HG03103 (cell line): ENCODE data around the gene MLPH.

ENCODE experiments used
- ATAC-seq: cut with Tn5 transposase; IDR thresholded peaks from one replicate; pipeline ENCODE4 v1.9.1; 2021; ENCODE audit warnings: low read depth; ENCODE audit not compliant: unreplicated experiment

Gene MLPH

GRCh38 chr2:237486819-237487448, at the start of gene MLPH:
Gene MLPH, plus strand, starts transcription at chr2:237487251. Its CDS starts 6,176 bp downstream, at chr2:237493427.
- no peak for ATAC-seq

- no peak for ATAC-seq
Measured at GRCh38 chr2:237437566-237437965, 49.5 kb upstream of the MLPH start.

- no peak for ATAC-seq
Measured at GRCh38 chr2:237438080-237438940, 48.7 kb upstream of the MLPH start.

- peak; percentile 55 for ATAC-seq
Measured at GRCh38 chr2:237440819-237441281, 46.2 kb upstream of the MLPH start.

GRCh38 chr2:237441605-237442274, 45.3 kb upstream of the MLPH start:
- ATAC-seq, result no peak

GRCh38 chr2:237444071-237444470, 43.0 kb upstream of the MLPH start:
- ATAC-seq, result no peak

- no peak for ATAC-seq
Measured at GRCh38 chr2:237445611-237446337, 41.3 kb upstream of the MLPH start.

- no peak for ATAC-seq
Measured at GRCh38 chr2:237446338-237446665, 40.7 kb upstream of the MLPH start.

GRCh38 chr2:237447496-237447895, 39.6 kb upstream of the MLPH start:
- no peak for ATAC-seq

- no peak for ATAC-seq
Measured at GRCh38 chr2:237448171-237448570, 38.9 kb upstream of the MLPH start.

- ATAC-seq, result no peak
Measured at GRCh38 chr2:237448626-237449025, 38.4 kb upstream of the MLPH start.

- no peak for ATAC-seq
Measured at GRCh38 chr2:237449193-237449881, 37.7 kb upstream of the MLPH start.

GRCh38 chr2:237450108-237450507, 36.9 kb upstream of the MLPH start:
- no peak for ATAC-seq

GRCh38 chr2:237450583-237450982, 36.5 kb upstream of the MLPH start:
- no peak for ATAC-seq

GRCh38 chr2:237451643-237452469, 35.2 kb upstream of the MLPH start:
- no peak for ATAC-seq

- no peak for ATAC-seq
Measured at GRCh38 chr2:237452861-237453260, 34.2 kb upstream of the MLPH start.

GRCh38 chr2:237453671-237454070, 33.4 kb upstream of the MLPH start:
- no peak for ATAC-seq

GRCh38 chr2:237455764-237456163, 31.3 kb upstream of the MLPH start:
- ATAC-seq, result no peak

- no peak for ATAC-seq
Measured at GRCh38 chr2:237456200-237456843, 30.7 kb upstream of the MLPH start.
